GM19463 (cell line): ENCODE measurements around the gene CCDC171.
"Not testable (repeated sequence)": the region's sequence is repeated elsewhere in the genome, so short reads cannot be mapped to it uniquely, and the experiment has no call there.

Experiments
- ATAC-seq: cut with Tn5 transposase; IDR thresholded peaks from one replicate; pipeline ENCODE4 v1.9.1; 2021; ENCODE audit warnings: mild to moderate bottlenecking, moderate library complexity; ENCODE audit not compliant: unreplicated experiment

CCDC171 gene

DNA sequence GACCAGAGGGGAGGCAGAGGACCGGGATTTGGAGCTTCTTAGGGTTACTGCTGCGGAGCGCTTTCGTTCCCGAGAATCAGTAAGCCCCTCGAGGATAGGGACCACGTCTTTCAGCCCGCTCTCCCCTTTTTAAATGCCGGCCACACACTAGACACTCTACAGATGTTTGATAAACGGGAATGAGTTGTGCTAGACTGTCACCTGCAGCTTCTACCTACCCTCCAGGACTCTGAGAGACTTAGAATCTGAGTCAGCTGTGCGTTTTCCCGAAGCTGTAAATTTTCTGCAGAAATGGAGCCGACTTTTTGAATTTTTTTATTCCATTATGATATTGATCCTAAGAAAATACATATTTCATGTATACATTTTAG, 670 bp downstream of the CCDC171 start:
- peak; percentile 12 for ATAC-seq

DNA sequence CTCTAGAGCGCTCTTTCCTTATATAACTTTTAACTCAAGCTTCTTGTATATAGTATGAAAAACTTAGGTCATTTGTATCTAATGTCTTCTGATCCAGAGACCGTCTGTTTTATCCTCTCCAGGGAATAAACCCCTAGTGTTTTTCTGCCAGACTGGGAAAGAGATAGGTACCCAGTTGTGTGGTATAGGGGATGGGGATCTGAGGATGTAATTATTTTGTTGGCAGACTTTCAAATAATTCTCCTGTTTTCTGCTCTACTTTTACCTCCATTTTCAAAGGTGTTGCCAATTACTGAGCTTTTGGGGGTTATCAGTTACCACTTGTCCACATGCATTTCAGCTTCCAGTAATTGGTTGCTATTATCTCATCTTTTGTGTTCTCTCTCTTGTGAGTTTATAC, 17.9 kb downstream of the CCDC171 start:
- no peak for ATAC-seq

DNA sequence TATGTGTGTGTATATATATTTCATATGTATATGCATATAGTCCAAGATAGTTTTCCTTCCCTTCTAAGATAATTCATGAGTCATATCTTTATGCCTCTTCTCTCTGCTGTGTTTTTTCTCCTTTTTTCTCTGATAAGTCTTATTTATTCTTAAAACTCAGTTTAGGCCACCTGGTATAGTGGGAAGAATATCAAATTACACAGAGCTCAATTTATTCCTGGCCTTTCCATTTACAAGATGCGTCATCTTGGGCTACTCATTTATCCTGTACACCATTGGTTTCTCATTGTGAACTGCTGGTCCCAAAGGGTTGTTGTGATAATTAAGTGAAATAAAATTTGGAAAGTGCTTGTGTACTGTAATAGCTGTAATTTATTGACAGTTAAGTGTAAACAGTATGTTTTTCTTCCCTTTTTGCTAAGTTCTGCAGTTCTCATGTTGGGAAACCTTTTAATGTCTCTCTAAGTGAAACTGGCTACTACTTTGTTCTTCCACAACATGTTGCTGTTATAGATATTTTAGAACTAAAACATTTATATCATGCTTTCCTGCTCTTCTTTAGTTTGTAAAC, 19.4 kb downstream of the CCDC171 start:
- ATAC-seq: no peak

DNA sequence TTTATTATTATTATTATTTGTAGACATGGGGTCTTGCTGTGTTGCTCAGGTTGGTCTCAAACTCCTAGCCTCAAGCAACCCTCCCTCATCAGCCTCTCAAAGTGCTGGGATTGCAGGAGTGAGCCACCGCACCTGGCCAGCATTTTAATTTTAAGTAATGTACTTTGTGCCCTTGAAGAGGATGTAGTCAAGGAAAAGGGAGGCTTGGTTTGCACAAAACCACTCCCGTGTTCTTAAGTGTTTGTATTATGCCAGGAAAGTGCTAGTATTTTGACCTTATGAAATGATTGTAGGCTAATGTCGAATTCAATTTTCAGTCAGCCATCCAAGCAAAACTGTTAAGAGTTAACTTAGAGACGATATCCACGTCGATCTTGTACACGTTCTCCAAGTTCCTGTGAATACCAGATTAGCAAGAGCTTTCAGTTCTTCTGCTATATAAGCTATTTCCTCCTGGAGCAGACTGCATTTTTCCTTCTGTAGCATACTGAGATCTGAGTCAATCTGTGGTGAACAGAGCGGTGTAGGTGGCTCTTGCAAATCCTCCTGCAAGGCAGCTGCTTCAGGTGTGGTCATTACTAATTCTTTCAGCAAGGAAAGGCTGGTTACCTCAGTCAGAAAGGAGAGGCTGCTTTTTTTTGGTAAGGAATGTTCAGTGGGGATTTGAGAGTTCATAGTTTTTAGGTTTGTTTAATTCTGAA, 23.7 kb downstream of the CCDC171 start:
- no peak for ATAC-seq

- ATAC-seq: no peak
Measured at GRCh38 chr9:15578714-15579113, 25.9 kb downstream of the CCDC171 start.

GRCh38 chr9:15584379-15584778, 31.5 kb downstream of the CCDC171 start:
- no peak for ATAC-seq

- no peak for ATAC-seq
Measured at GRCh38 chr9:15592317-15592716, 39.5 kb downstream of the CCDC171 start.

- ATAC-seq: not testable (repeated sequence)
Measured at GRCh38 chr9:15592940-15593339, 40.1 kb downstream of the CCDC171 start.

GRCh38 chr9:15600666-15601330, 48.0 kb downstream of the CCDC171 start:
- ATAC-seq: not testable (repeated sequence)

DNA sequence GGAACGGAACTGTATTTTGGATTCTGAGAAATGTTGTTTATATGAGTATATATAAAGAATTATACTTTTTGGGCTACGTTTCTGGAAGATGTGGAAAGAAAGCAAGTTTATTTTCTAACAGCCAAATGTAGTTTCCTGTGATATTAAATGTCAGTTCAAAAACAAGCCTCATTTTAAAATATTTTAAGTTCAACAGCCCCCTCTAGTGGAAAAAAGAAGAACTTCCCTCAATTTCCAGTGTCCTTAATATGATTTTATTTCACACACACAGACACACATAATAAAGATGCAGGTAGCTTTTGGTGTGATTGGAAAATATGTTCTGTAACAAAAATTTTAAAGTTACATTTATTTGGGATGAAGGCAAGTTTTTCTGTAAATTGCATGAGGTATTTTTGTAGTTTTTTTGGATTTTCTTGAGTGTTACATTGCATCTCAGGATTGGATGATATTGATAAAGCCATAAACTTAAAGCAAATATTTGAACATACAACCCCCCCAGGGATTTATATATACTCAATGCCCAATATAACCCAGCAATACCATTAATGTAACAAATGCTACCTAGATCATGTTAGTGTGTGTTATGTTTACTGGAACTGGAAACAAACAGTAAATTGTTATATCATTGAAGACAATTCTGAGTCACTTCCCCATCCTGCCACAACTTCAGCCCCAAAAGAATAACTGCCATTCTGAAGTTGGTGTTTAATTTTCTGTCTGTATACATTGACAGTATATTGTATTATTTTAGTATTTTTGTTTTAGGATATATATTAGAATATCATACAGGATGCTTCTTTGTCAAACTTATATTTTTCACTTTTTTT, 54.0 kb downstream of the CCDC171 start:
- ATAC-seq: peak; percentile 53

DNA sequence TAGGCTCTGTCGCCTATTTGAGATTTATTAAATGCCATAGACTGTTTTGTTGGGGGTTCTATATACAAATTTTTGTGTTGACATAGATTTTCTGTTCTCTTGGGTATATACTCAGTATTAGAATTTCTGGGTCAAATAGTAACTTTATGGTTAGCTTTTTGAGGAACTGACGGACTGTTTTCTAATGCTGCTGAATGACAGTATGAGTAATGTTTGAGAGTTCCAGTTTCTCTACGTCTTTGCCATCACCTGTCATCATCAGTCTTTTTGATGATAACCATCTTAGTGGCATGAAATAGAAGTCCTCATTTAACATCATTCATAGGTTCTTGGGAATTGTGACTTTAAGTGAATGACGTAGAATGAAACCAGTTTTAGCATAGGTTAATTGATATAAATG, 60.1 kb downstream of the CCDC171 start:
- peak; percentile 67 for ATAC-seq

DNA sequence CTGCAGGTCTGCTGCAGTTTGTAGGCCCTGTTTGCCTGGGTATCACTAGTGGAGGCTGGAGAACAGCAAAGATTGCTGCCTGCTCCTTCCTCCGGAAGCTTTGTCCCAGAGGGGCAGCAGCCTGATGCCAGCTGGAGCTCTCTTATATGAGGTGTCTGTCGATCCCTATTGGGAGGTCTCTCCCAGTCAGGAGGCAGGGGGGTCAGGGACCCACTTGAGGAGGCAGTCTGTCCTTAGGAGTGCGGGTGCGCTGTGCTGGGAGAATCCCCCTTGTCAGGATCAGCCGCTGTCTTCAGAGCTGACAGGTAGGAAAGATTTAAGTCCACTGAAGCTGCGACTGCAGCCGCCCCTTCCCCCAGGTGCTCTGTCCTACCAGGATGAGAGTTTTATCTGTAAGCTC, 64.9 kb downstream of the CCDC171 start:
- ATAC-seq: no peak

DNA sequence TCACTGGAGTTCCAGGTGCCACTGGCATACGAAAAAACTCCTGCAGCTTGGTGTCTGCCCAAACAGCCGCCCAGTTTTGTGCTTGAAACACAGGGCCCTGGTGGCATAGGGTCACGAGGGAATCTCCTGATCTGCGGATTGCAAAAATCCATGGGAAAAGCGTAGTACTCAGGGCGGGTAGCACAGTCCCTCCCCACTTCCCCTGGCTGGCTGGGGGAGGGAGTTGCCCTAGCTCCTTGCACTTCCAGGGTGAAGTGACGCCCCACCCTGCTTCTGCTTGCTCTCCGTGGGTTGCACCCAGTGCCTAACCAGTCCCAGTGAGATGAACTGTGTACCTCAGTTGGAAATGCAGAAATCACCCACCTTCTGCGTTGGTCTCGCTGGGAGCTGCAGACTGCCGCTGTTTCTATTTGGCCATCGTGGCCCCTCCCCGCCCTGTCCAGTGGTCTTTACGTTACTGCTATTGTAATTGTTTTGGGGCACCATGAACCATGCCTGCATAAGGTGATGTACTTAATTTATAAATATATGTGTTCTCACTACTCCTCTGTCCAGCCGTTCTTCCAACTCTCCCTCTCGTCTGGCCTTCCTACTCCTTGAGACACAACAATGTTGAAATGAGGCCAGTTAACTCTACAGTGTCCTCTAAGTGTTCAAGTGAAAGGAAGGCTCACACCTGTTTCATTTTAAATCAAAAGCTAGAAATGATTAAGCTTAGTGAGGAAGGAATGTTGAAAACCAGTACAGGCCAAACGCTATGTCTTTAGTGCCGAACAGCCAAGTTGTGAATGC, 65.9 kb downstream of the CCDC171 start:
- ATAC-seq: no peak

DNA sequence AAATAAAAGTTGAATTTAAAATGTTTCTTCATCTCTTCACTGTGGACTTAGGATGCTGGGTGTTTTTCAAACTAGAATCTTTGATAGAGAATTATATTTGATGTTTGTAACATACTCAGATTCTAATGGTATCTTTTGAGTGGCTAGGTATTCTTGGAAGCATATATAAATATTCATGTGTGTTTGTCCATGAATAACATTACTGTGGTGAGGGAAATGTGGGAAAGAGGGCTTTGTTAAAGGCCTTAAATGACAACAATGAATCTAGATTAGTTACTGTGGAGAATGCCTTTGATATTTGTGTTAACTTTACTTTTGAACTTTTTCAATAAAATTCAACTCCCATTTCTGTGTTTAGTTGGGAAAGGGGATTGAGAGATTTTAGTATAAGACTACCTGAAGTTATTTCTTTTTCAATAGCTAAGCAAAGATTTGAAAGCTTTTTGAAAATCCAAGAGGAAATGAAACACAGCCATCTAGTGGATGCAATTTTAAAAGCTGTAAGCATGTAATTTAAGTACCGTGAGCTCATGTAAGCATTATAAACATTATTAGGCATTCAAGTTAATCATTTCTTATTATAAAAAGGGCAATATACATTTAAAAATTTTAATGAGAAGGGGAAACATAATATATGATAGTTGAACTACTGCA, 69.6 kb downstream of the CCDC171 start:
- ATAC-seq: no peak

GRCh38 chr9:15635752-15636151, 82.9 kb downstream of the CCDC171 start:
- no peak for ATAC-seq

- ATAC-seq: no peak
Measured at GRCh38 chr9:15640121-15640520, 87.3 kb downstream of the CCDC171 start.

DNA sequence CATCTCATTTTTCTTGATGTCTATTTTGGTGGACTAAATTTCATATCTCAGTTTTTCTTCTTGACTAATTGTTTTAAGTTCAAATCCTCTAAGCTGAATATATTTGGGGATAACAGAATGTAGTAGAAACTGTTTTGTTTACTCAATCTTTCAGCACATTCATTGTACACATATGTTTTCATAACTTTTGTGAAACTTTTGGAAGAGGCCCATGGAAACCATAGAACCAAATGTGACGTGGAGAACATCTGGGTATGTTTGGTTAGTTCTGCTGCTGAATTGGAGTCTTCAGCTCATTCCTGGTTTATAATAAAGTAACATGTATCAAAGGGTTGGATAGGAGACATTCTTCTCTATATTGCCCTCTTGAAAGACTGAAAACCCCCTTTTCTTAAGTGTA, 88.4 kb downstream of the CCDC171 start:
- no peak for ATAC-seq

- ATAC-seq: no peak
Measured at GRCh38 chr9:15642369-15642962, 89.6 kb downstream of the CCDC171 start.

DNA sequence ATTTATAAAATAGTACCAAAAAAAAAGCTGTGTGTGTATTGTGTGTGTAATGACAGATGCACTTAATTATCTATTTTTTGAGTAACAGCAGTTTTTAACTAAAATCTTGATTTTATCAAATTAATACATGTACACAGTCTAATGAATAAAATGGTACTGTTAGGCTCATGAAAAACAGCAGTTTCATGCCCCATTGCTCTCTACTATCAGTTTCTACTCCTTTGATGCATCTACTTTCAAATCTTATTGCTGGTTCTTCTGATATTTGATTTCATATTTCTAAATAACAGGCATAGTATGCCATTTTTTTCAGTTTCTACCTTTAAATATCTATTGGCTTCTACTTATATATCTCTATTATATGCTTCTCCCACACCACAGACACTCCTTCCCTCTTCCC, 117.4 kb downstream of the CCDC171 start:
- ATAC-seq: peak; percentile 54

DNA sequence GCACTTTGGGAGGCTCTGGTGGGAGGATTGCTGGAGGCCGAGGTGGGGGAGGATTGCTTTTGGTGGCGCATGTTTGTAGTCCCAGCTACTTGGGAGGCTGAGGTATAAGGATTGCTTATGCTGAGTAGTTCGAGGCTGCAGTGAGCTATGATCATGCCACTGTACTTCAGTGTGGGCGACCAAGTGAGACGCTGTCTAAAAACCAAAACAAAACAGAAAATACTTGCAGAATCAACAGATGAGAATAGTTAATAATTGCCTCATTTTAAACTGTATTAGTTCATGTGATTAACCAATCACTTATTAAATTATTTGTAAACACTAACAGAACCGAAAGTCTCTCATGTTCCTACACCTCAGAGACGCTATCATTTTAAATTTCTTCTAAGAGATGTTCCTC, 118.1 kb downstream of the CCDC171 start:
- peak; percentile 82 for ATAC-seq
